ENCODE data around the gene BCLAF1.
A peak's percentile ranks its signal among the peaks of the same experiment; 100 is the strongest.
"Not testable (repeated sequence)": the region's sequence is repeated elsewhere in the genome, so short reads cannot be mapped to it uniquely, and the experiment has no call there.

The BCLAF1 gene

DNA sequence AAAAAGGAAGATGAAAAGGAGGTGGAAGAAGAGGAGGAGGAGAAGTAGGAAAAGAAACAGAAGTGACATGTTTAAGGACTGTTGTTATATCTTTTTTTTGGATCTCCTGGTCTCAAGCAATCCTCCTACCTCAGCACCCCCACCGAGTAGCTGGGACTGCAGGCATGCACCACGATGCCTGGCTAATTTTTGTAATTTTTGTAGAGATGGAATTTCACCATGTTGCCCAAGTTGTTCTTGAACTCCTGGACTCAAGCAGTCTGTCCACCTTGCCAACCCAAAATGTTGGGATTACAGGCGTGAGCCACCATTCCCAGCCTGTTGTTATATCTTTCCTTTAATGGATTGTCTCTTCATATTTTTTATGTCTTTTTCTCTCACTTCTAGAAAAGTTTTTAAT lies 19.5 kb upstream of the BCLAF1 start:
- no peak for DNase-seq (ENCODE audit: low read depth in 2 of 2)

DNA sequence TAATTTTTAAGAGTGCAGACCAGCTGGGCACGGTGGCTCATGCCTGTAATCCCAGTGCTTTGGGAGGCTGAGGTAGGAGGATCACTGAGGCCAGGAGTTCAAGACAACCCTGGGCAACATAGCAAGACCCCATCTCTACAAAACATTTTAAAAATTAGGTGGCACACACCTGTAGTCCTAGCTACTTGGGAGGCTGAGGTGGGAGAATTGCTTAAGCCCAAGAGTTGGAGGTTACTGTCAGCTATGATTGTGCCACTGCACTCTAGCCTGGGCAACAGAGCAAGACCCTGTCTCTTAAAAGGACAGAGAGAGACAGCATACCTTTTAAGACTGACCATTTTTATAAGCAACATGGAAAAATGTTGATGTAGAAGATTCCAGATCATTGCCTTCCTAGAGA lies 18.8 kb upstream of the BCLAF1 start:
- DNase-seq (ENCODE audit: low read depth in 2 of 2): not testable (repeated sequence)

DNA sequence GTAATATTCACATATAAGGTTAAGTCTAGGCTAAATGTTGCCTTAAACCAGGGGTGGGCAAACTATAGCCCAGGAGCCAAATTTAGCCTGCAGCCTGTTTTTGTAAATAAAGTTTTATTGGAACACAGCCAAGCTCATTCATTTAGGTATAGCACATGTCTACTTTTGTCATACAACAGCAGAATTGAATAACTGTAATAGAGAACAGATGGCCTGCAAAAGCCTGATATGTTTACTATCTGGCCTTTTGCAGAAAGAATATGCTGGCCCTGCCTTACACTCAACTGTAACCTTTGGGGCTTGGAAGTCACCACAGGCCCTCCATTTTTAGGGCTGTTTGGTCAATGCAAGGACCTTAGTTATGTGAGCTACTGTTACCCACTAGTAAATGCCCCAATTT lies 17.7 kb upstream of the BCLAF1 start:
- no peak for DNase-seq (ENCODE audit: low read depth in 2 of 2)

DNA sequence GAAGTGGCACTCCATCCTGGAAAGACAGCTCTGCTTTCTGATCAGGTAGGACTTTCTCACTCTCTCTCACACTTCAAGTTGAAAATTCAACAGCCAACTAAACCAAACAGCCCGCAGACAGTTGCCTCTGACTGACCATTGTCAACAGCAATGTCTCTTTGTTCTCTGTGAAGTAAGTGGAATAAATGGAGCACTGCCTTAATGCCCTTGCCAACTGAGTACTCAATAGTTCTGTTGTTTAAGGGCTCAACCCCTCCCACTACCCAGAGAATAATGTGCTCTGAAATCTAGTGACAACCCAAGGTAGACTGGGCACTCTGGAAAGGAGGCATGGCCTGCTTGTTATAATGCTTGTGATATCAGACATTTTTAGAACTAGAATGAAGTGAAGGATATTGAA lies 16.8 kb upstream of the BCLAF1 start:
- no peak for DNase-seq (ENCODE audit: low read depth in 2 of 2)

DNA sequence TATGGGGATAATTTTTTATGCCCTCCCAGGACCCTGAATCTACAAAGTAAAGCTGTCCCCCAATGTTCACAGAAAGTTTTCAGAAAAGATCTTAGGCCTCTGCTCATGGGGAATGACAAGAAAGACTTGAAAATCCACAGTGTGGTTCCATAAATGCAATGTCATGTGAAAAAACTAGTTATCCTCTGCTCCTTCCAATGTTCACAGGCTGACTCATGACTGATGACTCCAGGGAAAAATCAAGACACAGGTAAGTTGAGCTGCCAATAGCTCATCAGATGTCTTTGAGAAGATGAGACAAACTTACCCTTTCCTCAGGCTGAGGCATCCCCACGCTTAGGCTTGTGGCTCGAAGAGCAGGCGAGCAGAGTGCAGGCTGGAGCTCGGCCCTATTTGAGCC lies 14.8 kb upstream of the BCLAF1 start:
- no peak for DNase-seq (ENCODE audit: low read depth in 2 of 2)

DNA sequence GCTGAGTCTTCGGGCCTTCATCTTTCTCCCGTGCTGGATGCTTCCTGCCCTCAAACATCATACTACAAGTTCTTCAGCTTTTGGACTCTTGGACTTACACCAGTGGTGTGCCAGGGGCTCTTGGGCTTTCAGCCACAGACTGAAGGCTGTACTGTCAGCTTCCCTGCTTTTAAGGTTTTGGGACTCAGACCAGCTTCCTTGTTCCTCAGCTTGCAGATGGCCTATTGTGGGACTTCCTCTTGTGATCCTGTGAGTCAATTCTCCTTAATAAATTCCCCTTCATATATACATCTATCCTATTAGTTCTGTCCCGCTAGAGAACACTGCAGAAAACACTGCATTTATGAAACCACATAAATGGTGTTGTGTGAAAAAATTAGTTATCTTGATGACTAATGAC lies 13.9 kb upstream of the BCLAF1 start:
- DNase-seq (ENCODE audit: low read depth in 2 of 2): no peak

DNA sequence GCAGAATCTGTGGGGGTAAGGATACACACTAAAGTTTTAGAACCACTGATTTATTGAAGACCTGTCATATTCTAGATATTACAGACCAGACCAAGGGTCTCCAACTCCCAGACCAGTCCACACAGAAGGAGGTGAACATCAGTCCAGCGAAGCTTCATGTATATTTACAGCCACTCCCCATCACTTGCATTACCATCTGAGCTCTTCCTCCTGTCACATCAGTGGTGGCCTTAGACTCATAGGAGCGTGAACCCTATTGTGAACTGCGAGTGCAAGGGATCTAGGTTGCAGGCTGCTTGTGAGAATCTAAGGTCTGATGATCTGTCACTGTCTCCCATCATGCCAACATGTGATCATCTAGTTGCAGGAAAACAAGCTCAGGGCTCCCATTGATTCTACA lies 5.0 kb upstream of the BCLAF1 start:
- DNase-seq (ENCODE audit: low read depth in 2 of 2): no peak

DNA sequence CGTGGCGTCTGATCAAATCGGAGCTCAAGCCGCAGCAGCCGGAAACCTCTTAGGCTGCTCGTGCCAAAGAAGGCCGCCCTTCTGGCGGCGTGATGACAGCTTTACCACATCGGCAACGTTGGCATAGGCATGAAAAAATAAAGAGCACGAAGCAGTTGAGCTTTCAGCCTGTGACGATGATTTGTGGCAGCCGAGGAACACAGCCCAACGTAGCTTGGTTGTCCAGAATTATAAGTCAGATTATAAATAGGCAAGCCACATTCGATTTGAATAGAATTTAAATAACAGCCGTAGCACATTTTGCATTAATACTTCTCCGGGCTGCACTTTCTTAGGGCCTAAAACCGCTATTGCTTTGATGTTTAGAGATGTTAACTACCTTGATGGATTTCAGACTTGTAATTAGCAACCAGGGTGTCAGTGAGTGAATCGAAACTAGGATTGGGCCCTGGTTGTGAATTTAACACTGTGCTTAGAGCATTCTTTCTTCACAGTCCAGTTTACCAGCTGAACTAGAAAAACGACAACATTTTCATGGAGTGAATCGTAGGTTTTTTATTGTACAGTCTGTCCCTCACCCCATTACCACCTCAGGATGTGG lies 864 bp upstream of the BCLAF1 start:
- DNase-seq (ENCODE audit: low read depth in 2 of 2): peak; percentile 28 to 53

DNA sequence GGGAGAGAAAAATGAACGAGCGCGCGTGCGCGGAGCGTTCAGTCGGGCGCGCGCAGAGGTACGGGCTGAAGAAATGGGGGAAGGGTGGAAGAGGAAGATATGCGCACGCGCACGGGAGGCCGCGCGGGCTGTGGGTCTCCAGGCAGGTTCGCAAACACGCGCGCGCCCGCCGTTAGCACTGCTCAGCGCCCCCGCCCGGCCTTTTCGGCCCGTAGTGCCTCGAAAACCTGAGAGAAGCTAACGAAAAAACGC lies 393 bp downstream of the BCLAF1 start:
- DNase-seq (ENCODE audit: low read depth in 2 of 2): peak; percentile 86 to 93

DNA sequence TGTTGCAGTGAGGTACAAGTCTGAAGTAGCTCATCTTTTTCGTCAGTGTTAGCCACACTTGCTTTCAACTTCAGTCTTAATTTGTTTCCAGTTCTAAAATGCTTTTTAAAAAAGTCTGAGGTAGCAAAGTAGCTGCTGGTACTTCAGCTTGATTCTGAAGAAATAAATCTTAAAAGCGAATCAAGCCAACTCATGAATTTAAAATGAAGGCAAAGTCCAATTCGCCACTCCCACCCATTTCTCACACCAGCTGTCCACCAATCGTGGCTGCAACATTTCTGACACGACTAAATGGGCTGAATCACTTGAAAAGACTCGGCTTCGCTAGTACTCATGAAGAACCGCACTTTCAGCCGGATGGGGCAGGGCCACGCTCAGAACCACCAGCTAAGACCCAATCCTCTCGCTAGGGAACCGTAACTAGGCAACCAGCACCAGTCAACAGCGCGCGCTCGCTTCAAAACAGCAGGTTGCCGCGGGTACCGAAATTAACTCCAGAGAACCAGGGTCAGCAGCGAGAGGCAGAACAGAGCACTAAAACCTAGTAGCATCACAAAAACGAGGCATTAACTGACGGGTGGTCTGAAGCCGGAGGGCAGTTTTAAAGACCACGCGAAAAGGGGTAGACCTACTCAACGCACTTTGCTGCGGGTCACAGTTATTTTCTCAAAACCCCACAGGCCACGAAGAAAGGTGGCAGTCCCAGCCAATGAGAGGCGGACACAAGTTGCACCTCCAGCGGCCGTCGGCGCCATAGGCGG lies 900 bp downstream of the BCLAF1 start:
- peak; percentile 60 to 69 for DNase-seq (ENCODE audit: low read depth in 2 of 2)

DNA sequence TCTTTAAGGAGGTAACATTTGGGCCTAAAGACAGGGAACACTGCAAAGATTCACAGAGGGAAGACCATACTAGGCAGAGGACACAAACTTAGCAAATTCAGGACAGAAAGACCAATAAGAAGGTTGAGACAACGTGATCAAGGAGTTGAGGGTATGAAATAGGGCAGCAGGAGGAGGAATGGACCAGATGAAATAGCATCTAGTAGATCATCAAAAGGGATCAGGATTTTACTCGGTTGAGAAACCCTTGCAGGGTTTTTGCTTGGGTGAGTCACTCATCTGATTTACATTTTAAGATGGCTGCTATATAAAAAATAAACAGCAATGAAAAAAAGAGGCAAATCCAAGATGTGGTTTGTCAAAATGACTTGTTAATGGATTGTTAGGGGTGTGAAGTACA lies 4.7 kb downstream of the BCLAF1 start:
- DNase-seq (ENCODE audit: low read depth in 2 of 2): no peak

DNA sequence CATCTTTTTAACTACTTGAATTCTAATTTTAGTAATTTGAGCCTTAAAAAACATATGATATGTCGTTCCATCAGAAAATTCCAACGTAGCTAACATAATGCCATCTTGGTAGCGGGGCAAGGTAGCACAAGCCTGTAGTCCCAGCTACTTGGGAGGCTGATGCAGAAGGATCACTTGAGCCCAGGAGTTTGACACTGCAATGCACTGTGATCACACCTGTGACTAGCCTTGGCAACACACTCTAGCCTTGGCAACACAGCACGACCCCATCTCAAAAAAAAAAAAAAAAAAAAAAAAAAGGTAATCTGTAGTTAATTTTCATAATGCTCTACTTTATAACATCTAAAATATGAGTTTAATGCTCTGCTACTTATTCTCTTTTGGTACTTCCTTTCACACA lies 6.7 kb downstream of the BCLAF1 start:
- no peak for DNase-seq (ENCODE audit: low read depth in 2 of 2)

DNA sequence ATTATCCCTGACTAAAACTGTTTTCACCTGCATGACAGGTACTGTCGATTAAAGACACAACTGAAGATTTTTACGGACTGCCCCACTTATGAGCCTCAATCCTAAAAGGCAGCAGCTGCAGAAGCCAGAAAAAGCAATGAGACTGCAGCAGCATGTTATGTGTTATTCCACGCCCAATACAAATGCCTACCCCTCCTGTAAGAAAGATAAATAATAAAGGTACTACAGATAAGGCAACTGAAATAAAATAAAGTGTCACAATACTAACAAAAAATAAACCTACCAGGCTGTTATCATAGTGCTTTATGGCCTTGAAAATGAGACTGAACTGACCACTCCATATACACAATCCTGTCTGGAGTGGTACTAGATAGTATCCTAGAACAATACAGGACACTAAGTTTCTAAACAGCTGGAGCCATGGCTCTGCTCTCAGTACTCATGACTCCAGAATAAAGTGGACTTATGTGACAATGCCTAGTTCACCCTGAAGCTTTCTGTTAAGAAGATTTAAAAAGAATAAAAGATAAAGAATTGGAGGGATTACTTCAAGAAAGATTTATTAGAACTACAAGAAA lies 9.5 kb downstream of the BCLAF1 start:
- DNase-seq (ENCODE audit: low read depth in 2 of 2): no peak

DNA sequence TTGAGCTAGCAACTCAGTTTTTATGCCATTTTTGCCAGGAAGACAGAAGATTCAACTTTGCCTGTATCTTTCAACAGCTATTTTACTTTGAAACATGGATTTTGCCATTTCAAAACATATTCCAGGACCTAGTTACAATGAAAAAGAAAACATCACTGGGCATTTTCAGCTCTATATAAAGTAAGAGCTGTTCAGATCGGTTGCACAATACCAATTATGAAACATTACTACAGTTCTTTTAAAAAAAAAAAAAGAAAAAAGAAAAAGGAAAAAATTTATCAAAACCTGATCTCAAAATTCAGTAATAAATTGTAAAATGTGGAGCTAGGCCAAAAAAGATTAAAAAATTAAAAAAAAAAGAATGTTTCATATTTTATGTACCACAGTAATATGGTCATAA lies 15.6 kb downstream of the BCLAF1 start:
- no peak for DNase-seq (ENCODE audit: low read depth in 2 of 2)

DNA sequence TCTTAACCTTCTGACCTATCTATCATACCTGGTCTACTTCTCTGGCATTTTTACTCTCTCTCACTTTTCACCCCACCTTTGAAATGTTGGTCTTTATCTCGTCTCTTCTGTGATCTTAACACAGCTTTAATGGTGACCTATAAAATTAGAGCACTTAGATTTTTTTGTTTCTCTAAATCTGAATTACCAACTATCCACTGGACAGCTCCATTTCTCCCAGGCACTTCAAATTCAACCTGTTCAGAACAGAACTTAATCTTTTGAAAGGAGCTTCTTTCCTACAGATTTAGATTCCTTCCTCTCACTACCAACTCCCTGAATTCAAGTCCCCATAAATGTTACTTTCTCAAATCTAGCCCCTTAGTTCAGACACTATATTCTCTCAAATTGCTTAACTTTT lies 24.5 kb downstream of the BCLAF1 start:
- DNase-seq (ENCODE audit: low read depth in 2 of 2): no peak

DNA sequence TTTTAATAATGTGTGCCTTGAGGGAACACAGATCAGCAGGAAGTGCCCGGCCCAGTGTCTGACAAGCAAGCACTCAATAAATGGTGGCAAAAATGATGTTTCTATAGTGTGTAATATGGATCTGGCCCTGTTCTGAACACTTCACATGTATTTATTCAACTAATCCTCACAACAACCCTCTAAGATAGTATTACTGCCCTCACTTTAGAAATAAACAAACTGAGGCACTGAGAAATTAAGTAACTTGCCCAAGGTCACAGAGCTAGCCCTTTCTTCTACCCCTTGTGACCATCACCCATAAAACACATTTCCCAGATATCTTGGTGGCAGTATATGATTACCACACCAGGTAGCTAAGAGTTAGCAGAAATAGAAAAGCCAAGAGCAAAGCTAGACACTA lies 26.7 kb downstream of the BCLAF1 start:
- no peak for DNase-seq (ENCODE audit: low read depth in 2 of 2)

DNA sequence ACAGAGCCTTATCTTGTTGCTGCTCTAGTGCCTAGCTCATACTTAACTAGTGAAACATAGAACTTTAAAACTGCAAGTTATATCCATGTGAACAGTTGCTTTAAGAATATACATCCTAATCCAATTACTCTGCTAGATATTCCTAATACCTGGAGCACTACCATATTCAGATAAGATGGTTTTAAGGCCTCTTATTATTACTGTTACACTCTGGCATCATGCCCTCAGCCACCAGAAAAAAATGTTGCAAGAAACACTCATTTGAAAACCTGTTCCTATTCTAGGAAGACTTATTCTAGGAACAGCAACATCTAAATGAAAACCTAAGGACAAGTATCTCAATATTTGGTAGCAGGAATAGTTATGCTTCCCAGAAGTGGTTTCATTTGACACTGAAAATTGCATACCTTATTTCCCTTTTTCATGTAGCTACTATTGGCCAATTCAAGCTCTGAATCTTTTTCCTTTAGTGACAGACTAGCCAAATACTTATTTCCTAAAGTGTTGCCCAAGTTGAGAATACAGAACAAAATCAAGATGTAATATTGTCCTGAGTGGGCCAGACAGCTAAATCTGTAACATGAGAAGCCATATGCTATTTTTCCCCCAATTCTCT lies 34.7 kb downstream of the BCLAF1 start:
- no peak for DNase-seq (ENCODE audit: low read depth in 2 of 2)

DNA sequence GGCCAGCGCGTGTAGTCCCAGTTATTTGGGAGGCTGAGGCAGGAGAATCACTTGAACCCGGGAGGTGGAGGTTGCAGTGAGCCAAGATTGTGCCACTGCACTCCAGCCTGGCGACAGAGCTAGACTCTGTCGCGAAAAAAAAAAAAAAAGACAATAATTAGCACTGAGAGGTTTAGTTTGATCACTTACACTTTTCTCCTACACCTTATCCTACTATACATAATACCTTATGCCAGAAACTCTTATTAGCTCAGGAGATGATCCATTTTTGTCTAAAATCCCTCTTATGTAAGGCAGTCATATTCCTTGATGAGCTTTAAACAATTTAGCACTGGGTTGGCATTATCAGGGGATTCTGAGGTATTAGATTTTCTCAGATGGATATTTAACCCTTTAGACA lies 35.9 kb downstream of the BCLAF1 start:
- DNase-seq (ENCODE audit: low read depth in 2 of 2): no peak

DNA sequence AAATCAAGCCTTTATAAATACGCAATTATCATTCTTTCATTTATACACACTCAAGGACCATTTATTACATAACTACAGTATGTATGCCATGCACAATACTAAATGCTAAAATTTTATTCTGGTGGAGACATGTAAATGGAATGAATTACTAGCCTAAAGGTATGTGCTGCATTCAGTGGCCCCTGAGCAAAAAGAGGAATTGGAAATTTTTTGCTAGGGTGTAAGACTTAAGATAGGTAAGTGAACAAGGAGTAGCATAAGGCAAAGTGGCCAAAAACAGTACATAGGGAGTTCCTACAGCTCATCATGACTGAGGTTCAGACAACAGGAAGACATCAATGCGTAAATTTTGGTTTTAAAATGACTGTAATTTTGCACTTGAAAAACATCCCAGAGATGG lies 37.2 kb downstream of the BCLAF1 start:
- no peak for DNase-seq (ENCODE audit: low read depth in 2 of 2)

DNA sequence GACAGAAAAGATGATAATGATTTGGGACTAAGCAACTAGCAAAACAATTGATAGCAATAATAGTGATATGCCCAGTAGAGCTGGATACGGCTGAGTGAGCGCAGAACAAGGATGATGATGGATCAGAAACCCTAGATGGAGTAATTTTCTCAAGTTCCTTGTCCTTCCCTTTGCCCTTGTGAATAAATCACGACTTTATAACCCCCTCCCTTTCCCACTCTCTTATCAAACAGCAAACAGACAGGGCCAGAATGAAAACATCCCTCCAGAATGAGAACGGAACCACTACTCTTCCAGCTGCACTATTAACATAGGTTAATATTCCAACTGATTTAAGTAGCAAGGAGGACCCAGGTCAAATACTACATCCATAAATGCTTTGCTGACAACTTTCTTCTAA lies 38.3 kb downstream of the BCLAF1 start:
- DNase-seq (ENCODE audit: low read depth in 2 of 2): no peak

DNA sequence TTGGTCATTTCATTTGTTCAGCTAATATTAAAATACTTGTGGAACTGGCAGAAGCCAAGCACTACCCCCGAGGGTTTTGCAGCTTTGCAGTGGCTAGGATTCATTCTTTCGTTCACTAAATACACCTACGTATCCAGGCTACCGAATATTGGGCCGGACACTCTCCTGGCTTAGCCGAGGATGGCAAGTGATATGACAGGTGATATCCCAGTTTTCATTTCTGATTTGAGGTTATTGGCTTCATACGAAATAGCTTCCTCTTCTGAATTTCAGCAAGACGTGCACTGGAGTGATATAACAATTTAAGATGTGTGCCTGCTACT lies 39.0 kb downstream of the BCLAF1 start:
- DNase-seq (ENCODE audit: low read depth in 2 of 2): no peak

DNA sequence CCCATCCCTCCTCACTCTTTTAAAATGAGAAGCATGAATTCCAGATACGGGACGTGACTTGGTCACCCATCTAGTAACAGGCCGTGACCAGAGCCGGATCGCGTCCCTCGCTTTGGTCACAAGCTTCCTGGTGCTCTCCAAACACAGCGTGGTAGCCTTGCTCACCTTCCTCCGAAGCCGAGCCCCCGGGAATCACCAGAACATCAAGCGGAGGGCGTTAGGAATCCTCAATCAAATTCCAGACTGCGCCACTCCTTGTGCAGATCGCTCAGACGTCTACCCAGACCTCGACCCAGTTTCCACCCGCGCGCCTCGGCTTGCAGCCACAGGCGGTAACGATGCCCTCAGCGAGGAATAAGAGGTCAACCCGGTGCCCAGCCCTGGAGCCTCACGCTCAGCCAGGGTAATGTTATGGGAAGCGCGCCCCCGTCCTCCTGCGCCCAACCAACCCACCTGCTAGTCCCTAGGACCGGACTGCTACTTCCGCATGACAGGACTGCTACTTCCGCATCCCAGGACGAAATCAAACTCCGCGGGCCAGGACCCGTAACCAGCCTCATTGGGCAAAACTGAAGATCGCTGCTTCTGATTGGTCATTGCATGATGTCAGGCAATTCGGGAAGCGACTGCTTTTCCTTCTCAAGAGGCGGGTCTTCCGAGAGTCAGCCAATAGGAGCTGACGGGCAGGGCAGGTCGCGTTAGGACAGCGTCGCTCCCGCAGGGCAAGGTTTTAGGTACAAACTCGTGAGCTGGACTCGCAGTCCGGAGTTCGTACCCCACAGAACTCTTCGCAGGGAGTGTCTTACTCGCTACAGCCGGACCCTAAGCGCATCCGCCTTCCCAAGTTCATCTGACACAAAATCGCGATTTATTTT lies 39.6 kb downstream of the BCLAF1 start, which contains the start of gene MTFR2:
Gene MTFR2 (minus strand): TSS at position 501 of the 875 bp plus-strand sequence. CDS start 1,212 bp downstream, outside the sequence.
- peak; percentile 71 to 85 for DNase-seq (ENCODE audit: low read depth in 2 of 2)
